HG03565 (cell line): ENCODE data around the gene WNT3A.
"Not testable (repeated sequence)": the region's sequence is repeated elsewhere in the genome, so short reads cannot be mapped to it uniquely, and the experiment has no call there.

Experiments
- ATAC-seq: cut with Tn5 transposase; IDR thresholded peaks from one replicate; pipeline ENCODE4 v1.9.1; 2021; ENCODE audit warnings: mild to moderate bottlenecking, moderate library complexity; ENCODE audit not compliant: unreplicated experiment

The WNT3A gene

GRCh38 chr1:228010921-228011320 is 4.1 kb downstream of the WNT3A start:
- no peak for ATAC-seq

DNA sequence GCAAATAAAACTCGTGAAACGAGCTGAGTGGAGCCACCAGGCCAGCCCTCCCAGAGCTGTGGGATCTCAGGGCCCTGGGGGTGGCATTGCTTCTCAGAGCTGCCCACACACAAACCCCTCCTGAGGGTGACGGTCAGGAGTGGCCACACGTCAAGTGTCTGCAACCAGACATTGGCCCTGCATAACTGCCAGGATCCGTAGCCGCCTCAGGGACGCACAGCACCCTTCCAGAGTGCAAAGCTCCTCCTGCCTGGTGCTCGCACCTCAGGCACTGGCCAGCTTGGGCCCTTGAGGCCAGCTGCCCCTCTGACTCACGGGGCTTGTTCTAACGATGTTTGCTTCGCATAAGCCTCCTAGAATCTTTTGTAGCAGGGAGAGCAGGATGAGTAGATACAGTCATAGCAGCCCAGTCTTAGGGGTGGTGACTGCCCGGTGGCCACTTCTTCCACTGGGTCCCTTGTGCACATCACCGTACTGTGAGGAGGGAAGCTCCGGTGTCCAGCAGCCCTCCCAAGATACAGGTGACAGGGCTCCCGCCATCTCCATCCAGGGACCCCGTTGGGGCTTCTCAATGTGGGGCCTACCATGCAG is 5.0 kb downstream of the WNT3A start:
- no peak for ATAC-seq

GRCh38 chr1:228012555-228012954 is 5.8 kb downstream of the WNT3A start:
- ATAC-seq, result no peak

- no peak for ATAC-seq
Measured at GRCh38 chr1:228013131-228013934, 6.5 kb downstream of the WNT3A start.

- no peak for ATAC-seq
Measured at GRCh38 chr1:228013935-228014930, 7.4 kb downstream of the WNT3A start.

DNA sequence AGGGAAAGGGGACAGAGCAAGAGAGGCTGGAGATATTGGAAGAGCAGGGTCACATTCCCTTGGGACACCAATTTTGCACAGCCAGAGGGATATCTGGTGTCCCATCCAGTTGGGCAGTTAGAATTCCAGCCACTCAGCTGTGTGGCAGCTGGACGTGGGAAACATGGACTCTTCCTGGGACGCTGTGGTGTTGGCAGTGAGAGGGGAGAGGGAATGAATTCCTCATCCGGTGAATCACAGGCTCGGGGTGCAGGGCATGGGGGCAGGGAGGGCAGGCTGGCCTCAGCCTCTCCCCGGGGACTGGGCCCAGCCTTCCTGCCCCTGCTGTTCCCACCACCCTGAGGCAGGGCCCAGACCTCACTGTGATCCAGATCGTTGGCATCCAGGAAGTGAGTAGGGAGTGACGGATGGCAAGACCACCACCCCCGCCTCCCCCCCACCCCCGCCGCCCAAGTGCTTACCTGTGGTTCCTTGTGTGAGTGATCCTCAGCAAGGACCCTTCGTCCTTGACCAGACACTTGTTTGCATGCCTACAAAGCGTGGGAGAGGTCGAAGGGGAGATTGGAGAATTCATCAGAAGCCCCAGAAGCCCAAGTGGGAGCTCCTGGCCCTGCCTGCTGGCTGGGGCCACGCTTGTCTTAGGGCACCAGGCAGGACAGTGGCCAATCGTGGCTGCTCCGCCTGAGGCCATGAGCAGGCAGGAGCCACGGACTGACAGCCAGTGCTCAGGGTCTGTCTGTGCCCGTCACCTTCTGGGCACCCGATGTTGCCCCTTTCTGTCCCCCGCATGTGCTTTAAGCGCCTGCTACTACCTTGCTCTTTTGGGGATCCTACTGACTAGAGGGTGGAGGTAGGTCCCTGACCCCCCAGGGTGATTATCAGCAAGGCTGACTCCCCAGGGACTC is 8.7 kb downstream of the WNT3A start:
- no peak for ATAC-seq

- no peak for ATAC-seq
Measured at GRCh38 chr1:228016181-228016510, 9.3 kb downstream of the WNT3A start.

DNA sequence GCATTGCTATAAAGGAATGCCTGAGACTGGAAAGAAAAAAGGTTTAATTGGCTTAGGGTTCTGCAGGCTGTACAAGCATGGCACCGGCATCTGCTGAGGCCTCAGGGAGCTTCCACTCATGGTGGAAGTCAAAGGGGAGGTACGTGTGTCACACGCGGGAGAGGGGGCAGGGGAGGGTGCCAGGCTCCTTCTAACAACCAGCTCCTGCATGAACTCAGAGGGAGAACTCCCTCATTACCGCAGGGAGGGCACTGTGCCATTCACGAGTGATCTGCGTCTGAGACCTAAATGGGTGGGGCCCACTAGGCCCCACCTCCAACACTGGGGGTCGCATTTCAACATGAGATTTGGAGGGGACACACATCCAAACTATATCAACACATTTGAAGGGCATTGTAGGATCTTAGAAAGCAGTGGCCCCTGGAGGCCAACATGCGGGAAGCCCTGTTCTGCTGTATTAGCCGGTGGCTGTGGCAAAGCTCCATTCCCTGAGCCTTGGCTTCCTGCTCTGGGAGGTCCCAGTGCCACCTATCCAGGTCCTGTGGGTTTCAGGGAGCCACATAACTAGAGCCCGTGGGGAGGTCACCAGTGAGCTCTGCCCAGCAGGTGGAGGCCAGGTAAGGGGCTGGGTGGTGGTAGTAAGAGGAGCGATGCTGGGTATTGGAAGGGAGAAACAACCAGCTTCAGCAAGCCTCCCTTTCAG is 10.0 kb downstream of the WNT3A start:
- no peak for ATAC-seq

DNA sequence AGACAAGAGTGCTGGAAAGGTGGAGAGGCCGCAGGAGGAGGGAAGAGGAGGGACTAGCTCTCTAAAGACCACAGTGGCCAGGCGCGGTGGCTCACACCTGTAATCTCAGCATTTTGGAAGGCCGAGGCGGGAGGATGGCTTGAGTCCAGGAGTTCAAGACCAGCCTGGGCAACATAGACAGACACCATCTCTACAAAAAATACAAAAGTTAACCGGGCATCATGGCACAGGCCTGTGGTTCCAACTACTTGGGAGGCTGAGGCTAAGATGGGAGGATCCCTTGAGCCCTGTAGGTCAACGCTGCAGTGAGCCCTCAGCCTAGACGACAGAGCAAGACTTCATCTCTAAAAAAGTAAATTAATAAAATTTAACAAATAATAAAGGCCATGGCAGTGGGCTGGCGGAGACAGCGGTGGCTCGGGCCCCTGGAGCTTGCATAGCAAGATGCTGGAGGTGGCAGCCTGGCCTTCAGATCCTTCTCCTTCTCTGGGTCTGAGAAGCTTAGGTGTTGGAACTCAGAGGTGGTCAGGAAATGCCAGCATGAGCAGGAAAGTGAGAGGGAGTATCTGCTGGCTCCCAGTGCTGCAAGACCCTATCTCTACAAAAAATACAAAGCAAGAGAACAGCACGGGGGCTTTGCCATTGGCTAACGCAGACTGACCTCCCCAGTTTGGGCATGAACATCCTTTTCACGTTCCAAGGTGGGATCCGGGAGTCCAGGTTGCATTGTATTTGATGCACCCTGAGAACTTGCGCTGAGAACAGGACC is 10.7 kb downstream of the WNT3A start:
- no peak for ATAC-seq

- no peak for ATAC-seq
Measured at GRCh38 chr1:228018125-228018398, 11.3 kb downstream of the WNT3A start.

DNA sequence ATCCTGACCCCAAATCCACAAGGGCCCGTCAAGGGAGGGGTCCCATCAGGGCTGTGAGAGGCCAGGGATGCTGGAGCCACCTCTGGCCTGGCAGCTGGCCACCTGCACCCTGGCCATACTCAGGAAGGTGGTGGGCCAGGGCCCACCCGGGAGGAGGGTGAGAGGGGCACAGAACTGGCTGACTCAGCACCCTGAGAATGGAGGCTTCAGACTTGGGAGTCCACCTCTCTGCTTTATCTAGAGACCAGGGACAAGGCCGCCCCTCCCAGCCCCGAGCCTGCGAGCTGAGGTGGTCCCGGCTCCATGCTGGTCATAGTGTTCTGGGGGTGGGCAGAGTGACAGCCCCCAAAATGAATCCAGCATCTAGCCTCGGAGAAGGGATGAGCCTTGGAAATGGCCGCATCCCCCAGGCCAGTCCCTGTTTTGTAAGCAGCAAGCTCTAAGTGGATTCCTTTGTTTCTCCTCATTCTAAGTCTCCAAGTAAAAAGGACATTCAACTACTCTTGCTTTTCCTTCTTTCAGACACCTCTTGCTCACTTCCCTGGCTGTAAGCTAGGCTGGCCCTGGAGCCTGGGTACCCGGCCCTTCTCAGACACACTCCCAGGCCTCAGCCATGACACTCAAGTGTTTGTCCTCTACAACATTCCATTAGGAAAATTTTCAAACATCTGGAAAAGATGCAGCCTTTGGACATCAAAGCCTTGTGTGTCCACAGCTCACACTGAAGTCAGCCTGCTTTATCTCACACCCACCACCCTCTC is 12.3 kb downstream of the WNT3A start:
- no peak for ATAC-seq

- ATAC-seq, result not testable (repeated sequence)
Measured at GRCh38 chr1:228019722-228020083, 12.9 kb downstream of the WNT3A start.

DNA sequence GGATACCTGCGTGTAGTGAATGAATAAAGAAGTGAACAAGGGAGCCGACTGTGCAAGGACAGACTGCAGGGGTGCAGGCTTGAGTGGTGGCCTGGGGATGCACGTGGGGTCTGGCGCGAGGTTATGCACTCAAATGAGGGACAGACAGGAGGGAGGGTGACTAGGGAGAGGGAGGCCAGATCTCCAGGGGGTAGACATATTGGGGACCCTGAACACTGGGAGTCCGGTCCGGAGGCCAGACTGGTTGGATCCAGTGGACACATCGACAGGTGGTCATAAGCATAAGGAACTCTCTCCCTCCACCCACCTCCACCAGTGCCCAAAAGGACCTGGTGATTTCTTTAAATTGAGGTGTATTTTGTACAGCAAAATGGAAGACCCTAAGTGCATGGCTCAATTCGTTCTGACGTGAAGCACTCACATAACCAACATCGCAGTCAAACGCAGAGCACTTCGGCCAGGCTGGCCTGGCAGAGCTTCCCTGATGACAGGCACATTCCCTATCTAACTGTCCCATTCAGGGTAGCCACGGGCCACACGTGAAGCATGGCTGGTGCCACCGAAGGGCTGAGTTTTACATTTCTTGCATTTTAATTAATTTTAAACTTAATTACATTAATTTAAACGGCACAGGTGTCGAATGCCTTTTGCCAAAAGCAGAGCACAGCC is 14.0 kb downstream of the WNT3A start:
- ATAC-seq, result no peak

DNA sequence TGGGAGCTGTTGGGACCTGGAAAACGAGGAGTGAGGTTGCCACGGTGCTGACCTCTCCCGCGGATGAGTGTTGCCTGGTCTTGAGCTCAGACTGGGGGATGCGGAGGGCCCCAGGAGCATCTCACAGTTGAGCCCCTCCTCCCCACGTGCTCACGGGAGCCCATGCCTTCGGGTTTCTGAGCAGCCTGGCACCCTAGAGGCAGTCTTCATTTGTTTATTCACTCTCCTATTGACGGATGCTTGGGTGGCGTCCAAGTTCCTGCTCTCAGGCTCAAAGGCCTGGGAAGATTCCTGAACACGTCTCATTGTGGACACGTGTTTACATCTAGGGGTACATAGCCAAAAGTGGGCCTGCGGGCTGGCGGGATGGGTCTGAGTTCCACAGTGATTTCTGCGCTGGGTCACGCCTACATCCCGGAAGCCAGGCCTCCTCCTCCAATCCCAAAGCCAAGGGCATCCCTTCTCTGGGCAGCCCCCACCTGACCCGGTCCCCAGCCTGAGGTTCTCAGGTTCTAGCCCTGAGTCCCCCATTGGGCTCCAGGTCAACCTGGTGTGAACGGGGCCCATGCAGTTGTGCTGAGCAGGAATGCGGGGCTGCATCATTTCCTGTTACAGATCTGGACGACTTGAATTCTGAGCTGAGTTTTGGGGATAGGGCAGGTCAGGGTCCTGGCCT is 14.7 kb downstream of the WNT3A start:
- ATAC-seq, result no peak

DNA sequence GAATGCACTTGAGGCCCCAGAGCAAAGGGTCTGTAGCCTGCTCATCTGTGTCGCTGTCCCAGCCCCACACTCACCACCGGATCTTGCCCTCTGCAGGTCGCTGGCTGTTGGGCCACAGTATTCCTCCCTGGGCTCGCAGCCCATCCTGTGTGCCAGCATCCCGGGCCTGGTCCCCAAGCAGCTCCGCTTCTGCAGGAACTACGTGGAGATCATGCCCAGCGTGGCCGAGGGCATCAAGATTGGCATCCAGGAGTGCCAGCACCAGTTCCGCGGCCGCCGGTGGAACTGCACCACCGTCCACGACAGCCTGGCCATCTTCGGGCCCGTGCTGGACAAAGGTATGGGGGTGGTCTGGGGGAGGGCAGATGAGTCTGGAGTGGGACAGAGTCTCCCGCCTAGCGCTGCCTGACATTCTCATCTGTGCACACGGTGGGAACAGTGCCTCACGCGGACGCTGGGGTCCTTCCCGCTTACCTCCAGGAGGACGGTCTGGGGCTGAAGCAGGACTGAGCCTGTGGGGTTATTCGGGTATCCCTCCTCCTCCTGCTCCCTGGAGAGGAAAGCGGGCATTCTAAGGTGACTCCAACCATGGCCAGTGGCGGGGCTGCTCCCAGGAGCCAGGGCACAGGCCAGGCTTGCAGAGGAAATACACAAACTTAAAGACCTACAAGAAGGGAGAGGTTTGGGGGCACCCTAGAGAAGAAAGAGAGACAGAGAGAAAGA is 15.9 kb downstream of the WNT3A start:
- ATAC-seq, result no peak

GRCh38 chr1:228023294-228023639 is 16.5 kb downstream of the WNT3A start:
- no peak for ATAC-seq

GRCh38 chr1:228029281-228029680 is 22.5 kb downstream of the WNT3A start:
- ATAC-seq, result no peak
